Panc1 (cell line): Measurements from ENCODE around the gene DPEP1.

Experiments used
- CTCF ChIP-seq: fragments of 450-650 bp; IDR thresholded peaks from 2 replicates; pipeline ENCODE4 v1.5.1; 2017; ENCODE audit warnings: mild to moderate bottlenecking
- POLR2AphosphoS5 ChIP-seq: IDR thresholded peaks from 2 replicates; pipeline ENCODE4 v1.6.1; 2012; ENCODE audit warnings: mild to moderate bottlenecking, low read depth, low read length, moderate library complexity
- REST ChIP-seq, 2 experiments: IDR thresholded peaks; 2 replicates each; pipeline ENCODE4 v1.6.1; 2011 to 2012; ENCODE audit warnings: low read depth in 2 of 2, control low read depth in 1 of 2, low read length in 1 of 2, mild to moderate bottlenecking in 1 of 2, moderate library complexity in 1 of 2; ENCODE audit not compliant: insufficient read depth in 1 of 2
- SIN3A ChIP-seq: IDR thresholded peaks from 2 replicates; pipeline ENCODE4 v1.6.1; 2012; ENCODE audit warnings: low read depth, mild to moderate bottlenecking, low read length, moderate library complexity, borderline replicate concordance; ENCODE audit not compliant: insufficient read depth
- TCF7L2 ChIP-seq: IDR thresholded peaks from 2 replicates; pipeline ENCODE4 v1.6.1; 2011; ENCODE audit warnings: mild to moderate bottlenecking, low read depth, low read length, inconsistent platforms

- TF ChIP-seq REST (IDR thresholded peaks at IDR 0.05; ENCODE audit: insufficient read depth in 1 of 2, low read depth in 2 of 2, low read length in 1 of 2): no peak
- no peak for TF ChIP-seq POLR2AphosphoS5
- no peak for TF ChIP-seq CTCF
- no peak for TF ChIP-seq SIN3A
- no peak for TF ChIP-seq TCF7L2
These were observed 25.0 kb downstream of the DPEP1 start for GRCh38 chr16:89638455-89638854.
